Bronchial smooth muscle cell (primary cell): ENCODE results near the gene PLSCR4. TPM values are rescaled to one million over a fixed set of nuclear protein-coding genes. Genes with fewer than 3 reads are reported as not detected.

Source experiments
- total RNA-seq: library from RNA; depleted of rRNA; stranded (reverse); fragments of >200 nt; gene quantifications from 2 replicates; pipeline ENCODE4 v1.2.1, GENCODE V29; 2014

The PLSCR4 gene
- total RNA-seq, result 13.8 and 25.5 TPM in 2 replicates

GRCh38 chr3:146250449-146251382 lies at the start of gene PLSCR4:
TSS of gene PLSCR4 (minus strand) at chr3:146251105. CDS start at chr3:146222071, 29,034 bp downstream.

GRCh38 chr3:146160964-146161662 lies 89.8 kb downstream of the PLSCR4 start, which contains the start of gene PLOD2:
TSS of gene PLOD2 (minus strand) at chr3:146161184. CDS start at chr3:146160989, 195 bp downstream.

Other genes starting within 250 kb of the PLSCR4 start
- gene PLOD2, start 89.9 kb downstream of the PLSCR4 start, total RNA-seq, result 57.5 and 65.9 TPM in 2 replicates
- gene PLSCR2, start 218.5 kb upstream of the PLSCR4 start, total RNA-seq, result 0.32 TPM in 1 of 2 replicates, not detected in the other